ENCODE data around the gene COA6.
"Not testable (repeated sequence)": the region's sequence is repeated elsewhere in the genome, so short reads cannot be mapped to it uniquely, and the experiment has no call there.

DNA sequence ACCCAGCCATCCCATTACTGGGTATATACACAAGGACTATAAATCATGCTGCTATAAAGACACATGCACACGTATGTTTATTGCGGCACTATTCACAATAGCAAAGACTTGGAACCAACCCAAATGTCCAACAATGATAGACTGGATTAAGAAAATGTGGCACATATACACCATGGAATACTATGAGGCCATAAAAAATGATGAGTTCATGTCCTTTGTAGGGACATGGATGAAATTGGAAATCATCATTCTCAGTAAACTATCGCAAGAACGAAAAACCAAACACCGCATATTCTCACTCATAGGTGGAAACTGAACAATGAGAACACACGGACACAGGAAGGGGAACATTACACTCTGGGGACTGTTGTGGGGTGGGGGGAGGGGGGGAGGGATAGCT lies 26.3 kb downstream of the COA6 start:
- TF ChIP-seq, protein P1, sequence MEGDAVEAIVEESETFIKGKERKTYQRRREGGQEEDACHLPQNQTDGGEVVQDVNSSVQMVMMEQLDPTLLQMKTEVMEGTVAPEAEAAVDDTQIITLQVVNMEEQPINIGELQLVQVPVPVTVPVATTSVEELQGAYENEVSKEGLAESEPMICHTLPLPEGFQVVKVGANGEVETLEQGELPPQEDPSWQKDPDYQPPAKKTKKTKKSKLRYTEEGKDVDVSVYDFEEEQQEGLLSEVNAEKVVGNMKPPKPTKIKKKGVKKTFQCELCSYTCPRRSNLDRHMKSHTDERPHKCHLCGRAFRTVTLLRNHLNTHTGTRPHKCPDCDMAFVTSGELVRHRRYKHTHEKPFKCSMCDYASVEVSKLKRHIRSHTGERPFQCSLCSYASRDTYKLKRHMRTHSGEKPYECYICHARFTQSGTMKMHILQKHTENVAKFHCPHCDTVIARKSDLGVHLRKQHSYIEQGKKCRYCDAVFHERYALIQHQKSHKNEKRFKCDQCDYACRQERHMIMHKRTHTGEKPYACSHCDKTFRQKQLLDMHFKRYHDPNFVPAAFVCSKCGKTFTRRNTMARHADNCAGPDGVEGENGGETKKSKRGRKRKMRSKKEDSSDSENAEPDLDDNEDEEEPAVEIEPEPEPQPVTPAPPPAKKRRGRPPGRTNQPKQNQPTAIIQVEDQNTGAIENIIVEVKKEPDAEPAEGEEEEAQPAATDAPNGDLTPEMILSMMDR (conservative IDR thresholded peaks at IDR 0.05 in 1 of 2, IDR thresholded peaks at IDR 0.05 in 1 of 2; ENCODE audit: extremely low read depth in 1 of 2, insufficient read depth in 1 of 2, low read depth in 1 of 2, low read length in 2 of 2), result not testable (repeated sequence)
- not testable (repeated sequence) for TF ChIP-seq EZH2 (IDR thresholded peaks at IDR 0.05; ENCODE audit: borderline replicate concordance, low read length)

All from mammary epithelial cell (primary cell).